HS-5 (cell line): ENCODE data around the gene HS6ST3.

Source experiments
- DNase-seq: peaks from one replicate; pipeline ENCODE4 v3.0.0-alpha.2; 2012; ENCODE audit warnings: low read depth

HS6ST3 gene

DNA sequence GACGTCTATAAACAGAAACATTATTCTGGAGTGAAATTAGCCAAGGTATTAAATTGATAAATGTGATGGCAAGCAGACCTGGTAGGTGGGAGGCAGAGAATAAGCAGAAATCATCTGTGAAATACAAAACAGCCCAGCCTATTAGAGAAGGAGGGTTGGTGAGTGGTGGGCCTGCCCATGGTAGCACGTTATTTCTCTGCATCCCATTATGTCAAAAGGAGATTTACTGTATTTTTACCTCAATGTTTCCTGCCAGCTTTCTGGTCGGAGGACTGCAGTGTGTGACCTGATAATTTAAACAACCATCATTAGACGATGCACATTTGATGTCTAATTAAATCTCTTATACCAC lies 703.5 kb downstream of the HS6ST3 start:
- DNase-seq: no peak

GRCh38 chr13:96794669-96795068 lies 704.8 kb downstream of the HS6ST3 start:
- DNase-seq: no peak

- no peak for DNase-seq
Measured at GRCh38 chr13:96795670-96796069, 705.8 kb downstream of the HS6ST3 start.

DNA sequence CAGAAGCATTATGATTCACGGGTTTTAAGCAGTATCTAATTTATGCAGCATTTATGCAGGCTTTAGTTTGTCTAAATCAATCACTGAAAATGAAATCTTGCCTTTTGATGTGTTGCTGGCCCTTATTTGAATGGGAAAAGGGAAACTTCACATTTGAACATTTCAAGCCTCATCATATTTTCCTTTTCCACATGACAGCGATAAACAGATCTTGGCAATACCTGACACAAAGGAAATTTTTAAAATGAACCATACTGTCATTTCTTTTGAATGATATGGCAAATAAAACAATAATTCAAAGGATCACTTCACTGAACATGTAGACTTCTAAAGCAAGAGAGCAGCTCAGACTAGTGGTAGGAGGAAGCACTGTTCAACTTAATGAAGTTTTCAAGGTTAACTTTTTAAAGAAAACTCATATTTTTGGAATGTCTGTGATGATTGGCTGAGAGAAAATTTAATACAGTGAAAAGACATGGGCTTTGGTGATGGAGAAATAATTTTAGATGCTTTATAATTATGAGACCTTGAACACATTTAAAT lies 706.3 kb downstream of the HS6ST3 start:
- DNase-seq: no peak

DNA sequence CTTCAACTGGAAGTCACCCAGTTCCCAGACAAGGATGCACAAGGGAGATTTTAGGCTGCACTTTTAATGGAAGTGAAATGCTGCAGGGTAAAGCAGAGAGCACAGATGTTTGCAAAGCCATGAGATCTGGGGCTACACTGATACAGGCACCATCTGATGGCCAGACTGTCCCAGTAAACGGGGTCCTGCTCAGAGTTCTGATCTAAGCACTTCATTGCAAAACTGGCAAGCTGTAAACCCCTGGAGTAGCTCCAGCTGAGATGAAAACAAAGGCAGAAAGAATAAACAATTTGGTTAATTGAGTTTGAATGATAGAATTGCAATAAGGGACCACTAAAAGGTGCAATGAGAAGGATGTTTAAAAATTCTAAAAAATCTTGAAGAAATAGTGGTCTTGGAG lies 707.2 kb downstream of the HS6ST3 start:
- DNase-seq: no peak

DNA sequence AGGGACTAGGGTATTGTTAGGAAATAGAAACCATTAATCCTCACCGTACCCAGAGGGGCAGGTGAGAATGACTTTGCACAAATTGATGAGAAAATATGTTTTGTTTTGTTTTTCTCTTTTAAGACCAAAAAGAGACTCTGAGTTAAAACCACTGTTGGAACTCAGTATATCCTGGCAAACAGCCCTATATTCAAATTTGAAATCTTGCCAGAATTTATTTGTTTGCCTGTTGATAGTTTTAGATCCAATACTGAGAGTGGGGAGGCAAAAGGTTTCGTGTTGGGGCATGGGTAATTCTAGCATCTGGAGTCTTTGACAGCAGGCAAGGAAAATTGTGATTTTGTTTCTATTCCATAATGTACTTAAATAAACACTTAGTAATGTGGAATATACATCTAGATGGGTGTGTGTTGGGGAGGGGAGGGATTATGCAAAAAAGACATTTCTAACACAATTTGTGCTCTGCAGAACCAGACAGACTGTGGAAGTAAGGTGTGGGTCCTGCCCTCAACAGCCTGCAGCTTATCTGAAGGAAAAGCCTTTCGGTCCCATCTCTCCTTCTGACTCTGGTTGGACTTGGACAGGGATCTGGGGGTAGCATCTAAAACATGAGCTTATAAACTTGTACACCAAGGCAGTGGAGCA lies 713.7 kb downstream of the HS6ST3 start:
- no peak for DNase-seq

DNA sequence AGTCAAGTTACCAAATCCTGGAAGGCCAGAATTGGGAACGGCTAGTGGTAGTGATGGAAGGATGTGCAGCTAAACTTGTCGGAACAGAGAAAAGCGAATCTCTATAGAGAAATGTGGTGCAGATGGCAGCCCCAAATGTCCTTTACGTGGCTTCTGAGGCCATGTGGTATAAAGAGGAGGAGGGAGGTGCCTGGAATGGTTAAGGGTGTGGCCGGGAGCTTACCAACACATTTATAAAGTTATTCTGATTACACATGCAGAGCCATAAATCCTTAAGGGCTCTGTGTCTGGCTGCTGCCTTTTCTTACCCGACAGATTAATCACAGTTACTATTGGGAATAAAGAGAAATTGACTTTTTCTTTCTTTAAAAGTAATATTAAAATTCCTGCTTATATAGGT lies 714.3 kb downstream of the HS6ST3 start:
- no peak for DNase-seq

GRCh38 chr13:96806746-96807145 lies 716.8 kb downstream of the HS6ST3 start:
- no peak for DNase-seq

- DNase-seq: no peak
Measured at GRCh38 chr13:96809366-96810096, 719.6 kb downstream of the HS6ST3 start.

GRCh38 chr13:96810104-96810503 lies 720.2 kb downstream of the HS6ST3 start:
- no peak for DNase-seq

GRCh38 chr13:96811049-96811448 lies 721.1 kb downstream of the HS6ST3 start:
- DNase-seq: no peak

- no peak for DNase-seq
Measured at GRCh38 chr13:96816261-96816660, 726.4 kb downstream of the HS6ST3 start.

DNA sequence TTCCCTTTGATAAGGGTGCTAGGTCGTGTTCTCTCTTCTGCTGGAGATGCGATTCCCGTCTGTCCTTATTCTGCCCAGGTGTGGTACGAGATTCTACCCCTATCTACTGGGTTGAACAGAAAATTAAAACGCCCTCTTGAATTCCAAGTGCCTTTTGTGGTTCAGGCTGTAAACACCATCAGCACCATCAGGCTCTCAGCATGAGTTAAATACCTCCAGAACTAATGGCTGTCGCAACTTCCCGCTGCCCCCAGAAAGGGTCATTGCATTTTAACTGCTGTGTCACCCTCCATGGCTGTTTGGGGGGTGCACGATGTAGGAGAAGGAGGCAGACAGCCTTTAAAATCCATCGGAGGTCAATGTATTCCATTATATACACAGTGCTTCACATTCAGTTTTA lies 727.0 kb downstream of the HS6ST3 start:
- no peak for DNase-seq

GRCh38 chr13:96817336-96817941 lies 727.5 kb downstream of the HS6ST3 start:
- DNase-seq: no peak

DNA sequence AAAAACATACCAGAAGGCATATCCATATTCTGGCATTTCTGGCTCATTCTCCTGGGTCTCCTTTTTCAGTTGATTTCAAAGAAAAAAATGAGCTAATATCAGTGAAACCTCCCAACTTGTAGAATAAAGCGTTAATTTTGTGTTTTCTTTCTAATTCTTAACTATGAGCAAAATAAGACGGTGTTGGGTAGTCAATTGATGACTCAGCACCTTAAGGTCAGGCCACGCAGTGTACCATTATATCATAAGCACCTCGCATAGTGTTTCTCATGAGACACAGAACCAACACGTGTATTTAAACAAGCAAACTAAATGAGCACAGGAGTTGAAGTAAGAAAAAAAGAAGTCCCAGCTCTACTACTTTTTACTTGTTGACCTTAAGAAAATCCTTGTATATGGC lies 729.5 kb downstream of the HS6ST3 start:
- DNase-seq: no peak

DNA sequence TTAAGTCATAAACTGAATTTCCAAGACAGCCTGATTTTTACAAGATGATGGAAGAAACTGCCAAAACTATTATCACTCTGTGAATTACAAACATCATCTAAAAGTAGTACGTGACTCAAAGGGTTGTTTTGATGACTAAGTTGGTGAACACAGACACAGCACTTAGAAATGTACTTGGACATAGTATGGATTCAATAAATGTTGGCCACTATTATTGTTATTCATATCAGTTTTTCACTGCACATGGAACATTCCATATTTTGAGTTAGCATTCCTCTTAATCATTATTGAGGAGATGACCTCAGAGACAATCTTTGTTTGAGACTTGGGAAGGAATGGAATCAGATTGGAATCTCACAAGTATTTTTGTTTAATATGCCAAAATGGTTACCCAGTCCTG lies 731.5 kb downstream of the HS6ST3 start:
- peak; percentile 54 for DNase-seq

DNA sequence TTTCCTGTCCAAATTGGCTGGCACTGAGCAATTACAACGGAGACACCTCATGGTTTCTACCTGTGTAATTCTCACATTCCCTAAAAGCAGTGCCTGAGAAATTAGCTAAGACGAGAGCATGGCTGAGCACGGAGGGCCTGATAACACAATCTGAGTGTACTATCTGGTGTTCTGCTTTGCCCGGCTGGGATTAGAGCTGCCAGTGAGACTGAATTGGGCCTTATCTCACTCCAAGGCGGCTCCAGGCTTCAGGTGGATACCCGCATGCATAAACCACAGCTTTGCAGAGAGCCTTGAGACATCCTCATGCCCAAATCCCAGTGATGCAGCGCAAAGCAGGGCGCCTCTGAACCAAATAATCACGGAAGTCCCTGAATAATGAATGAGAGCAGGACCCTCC lies 732.1 kb downstream of the HS6ST3 start:
- DNase-seq: no peak

- no peak for DNase-seq
Measured at GRCh38 chr13:96822895-96823294, 733.0 kb downstream of the HS6ST3 start.

DNA sequence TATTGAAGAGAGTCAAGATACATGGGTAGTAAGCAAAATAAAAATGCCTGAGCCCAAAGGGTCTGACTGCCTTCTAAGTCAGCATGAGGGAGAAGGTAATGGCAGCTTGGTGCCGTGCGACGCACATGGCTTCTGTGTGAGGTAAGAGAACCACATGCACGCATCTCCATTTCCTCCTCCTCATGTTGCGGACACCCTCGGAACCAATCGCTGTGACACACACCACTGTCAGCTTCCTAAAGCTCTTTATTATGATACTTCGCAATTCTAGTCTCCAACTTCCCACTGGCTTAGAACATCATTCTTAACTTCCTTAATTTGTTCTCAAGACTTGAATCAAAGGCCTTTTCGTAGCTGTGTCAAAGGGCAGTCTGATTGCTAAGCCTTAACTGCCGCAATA lies 734.2 kb downstream of the HS6ST3 start:
- DNase-seq: peak; percentile 22

- DNase-seq: no peak
Measured at GRCh38 chr13:96825653-96826052, 735.7 kb downstream of the HS6ST3 start.

DNA sequence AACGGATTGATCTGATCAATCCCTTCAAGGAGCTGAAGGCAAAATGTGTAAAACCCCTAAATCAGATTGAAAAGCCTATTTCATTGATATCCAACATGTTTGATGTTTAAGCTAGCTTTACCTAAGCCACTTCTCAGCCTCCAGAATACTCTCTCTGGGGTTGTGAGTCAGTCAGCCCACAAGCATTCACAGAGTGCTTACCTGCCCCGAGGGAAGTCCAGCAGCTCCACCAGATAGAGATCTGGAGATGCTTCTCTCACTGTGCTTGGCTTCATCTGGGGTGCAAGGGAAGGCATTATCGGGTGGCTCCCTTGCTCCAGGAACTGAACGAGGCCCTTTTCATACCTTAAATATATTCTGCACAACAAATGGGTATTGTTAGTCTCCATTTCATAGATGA lies 744.7 kb downstream of the HS6ST3 start:
- no peak for DNase-seq

DNA sequence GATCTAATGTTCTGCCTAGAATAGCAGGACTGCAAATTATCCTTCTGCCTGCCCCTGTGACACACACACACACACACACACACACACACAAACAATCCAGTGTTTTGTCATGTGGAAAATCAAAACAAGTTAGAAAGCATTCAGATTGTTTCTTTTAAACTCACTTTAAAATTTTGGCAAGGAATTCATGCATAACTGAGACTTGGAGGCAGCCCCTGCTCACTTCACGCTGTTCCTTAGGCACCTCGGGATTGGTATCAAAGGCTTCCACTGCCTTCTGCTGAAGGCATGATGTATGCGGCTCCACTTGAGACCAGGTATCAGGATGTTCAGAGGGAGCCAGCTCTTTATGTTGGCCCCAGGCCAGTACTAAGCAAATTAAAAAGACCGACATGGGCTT lies 745.6 kb downstream of the HS6ST3 start:
- DNase-seq: no peak

DNA sequence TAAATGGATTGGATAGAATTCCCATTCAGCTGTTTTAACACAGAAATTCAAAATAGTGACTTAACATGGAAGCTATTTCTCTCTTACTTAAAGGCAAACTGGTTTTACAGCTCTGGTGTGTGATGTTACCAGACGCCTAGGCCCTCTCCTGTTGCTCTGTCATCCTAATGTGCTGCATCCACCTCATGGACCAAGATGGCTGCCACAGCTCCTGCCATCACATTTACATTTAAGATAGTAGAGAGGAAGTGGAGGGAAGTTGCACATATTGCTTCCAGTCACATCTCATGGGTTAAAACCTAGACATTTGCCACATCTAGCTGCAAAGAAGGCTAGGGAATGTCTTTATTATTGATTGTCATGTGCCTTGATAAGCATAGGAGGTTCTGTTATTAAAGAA lies 746.8 kb downstream of the HS6ST3 start:
- no peak for DNase-seq
